HG02763 (cell line): ENCODE results near the gene SLC17A5.
"Not testable (repeated sequence)": the region's sequence is repeated elsewhere in the genome, so short reads cannot be mapped to it uniquely, and the experiment has no call there.

Source experiments
- ATAC-seq: cut with Tn5 transposase; IDR thresholded peaks from one replicate; pipeline ENCODE4 v1.9.1; 2021; ENCODE audit warnings: mild to moderate bottlenecking, moderate library complexity; ENCODE audit not compliant: unreplicated experiment

The SLC17A5 gene

DNA sequence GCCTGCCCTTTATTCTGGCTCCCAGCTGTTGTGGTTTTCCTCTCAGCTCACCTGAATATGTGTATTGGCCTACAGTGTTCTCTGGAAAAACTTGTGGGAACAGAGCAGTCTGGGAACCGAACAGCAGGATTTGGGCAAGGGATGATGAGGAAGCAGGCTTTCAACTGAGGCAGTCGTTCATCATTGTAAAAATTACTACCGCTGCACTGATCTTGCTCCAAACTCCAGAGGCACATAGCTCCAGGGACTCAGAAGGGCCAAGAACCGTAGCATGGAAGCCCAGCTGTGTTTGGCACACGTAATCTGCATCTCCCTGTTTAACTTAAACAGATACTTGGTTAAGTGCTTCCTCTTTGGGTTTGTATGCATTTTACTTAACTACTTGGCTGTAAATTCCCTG is 84.7 kb downstream of the SLC17A5 start:
- ATAC-seq: no peak

DNA sequence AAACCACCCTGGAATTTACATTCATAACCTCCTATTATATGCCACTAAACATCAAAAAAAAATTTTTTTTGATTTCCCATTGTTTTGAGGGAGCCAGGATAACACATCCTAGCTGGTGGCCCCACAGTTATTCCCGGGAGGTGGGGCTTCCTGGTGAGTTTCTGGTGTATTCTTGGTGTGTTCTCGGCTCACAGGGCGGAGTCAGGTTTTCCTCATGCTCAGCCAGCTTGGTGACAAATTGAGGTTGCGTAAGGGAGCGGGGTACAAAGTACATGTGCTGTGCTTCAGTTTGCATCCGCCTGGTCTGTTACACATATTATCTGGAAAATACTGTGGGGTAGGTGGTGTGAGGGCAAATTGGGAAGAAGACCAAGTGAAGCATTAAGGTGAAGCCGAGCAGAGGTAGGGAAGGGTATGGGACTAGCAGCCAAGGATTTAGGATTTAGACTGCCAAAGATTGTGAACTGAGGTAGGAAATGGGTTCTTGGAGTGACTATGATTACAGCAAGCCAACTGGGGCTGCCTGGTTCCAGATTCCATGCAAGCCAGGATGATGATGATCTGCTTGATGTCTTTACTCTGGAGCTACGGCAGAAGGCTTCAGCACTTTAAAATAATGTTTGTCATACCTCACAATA is 86.7 kb downstream of the SLC17A5 start:
- ATAC-seq: no peak

DNA sequence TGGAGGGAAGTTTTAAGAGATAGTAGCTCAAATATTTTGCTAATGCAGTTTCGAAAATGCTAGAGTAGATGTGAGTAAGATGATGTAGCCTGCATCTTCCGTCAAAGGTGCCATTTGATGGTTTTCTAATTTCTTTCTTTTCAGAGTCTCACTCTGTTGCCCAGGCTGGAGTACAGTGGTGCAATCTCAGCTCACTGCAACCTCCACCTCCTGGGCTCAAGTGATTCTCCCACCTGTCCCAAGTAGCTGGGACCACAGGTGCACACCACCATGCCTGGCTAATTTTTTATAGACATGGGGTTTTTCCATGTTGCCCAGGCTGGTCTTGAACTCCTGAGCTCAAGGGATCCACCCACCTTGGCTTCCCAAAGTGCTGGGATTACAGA is 87.3 kb downstream of the SLC17A5 start:
- not testable (repeated sequence) for ATAC-seq

DNA sequence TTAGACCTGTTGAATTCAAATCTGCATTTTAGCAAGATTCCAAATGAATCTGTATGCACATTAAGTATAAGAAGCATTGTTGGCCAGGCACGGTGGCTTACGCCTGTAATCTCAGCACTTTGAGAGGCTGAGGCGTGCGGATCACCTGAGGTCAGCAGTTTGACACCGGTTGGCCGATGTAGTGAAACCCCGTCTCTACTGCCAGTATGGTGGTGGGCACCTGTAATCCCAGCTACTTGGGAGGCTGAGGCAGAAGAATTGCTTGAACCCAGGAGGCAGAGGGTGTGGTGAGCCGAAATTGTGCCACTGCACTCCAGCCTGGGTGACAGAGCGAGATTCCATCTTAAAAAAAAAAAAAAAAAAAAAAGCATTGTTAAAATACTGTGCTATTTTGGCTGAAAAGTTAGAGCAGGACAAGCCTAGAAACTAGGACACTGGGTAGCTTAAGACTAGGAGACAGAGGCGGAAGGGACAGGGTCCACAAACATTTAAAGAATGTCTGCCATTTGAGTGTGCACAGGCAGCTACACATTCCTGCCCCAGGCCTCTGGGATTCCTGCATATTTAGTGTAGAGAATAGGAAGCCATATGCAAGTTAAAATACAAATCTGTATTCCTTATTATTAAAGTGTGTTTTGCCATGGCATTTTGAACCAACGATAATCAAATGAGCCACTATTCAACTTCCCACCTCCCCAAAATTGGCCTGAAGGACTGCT is 87.9 kb downstream of the SLC17A5 start:
- ATAC-seq: no peak

DNA sequence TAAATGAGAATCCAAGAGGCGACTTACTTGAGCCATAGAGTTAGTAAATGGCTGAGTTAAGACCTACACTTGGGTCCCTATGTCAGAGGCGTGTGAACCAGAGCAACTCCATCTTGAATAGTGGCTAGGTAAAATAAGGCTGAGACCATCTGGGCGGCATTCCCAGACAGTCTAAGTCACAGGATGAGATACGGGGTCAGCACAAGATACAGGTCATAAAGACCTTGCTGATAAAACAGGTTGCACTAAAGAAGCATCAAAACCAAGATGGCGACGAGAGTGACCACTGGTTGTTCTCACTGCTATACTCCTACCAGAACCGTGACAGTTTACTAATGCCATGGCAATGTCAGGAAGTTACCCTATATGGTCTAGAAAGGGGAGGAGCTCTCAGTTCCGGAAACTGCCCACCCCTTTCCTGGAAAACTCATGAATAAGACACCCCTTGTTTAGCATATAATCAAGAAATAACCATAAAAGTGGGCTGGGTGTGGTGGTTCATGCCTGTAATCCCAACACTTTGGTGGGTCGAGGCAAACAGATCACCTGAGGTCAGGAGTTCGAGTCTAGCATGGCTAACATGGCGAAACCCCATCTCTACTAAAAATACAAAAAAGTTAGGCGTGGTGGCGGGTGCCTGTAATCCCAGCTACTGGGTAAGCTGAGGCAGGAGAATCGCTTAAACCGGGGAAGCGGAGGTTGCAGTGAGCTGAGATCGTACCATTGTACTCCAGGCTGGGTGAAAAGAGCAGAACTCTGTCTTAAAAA is 89.0 kb downstream of the SLC17A5 start:
- no peak for ATAC-seq

DNA sequence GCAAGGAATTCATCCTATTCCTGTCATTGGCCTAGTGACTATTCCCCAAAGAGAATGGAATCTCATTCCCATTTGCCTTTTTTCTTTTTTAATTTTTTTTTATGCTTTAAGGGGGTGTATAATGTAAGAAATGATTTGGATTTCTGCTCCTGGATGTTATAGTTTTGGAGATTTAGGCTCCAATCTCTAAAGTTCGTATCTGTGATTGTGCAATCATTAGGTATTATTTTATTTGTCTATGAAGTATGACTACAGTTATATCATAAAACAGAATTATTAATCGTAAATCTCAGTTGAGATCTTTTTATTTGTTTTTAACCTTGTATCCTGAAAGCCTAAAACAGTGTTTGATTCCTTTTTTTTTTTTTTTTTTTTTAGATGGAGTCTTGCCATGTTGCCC is 91.2 kb downstream of the SLC17A5 start:
- no peak for ATAC-seq

DNA sequence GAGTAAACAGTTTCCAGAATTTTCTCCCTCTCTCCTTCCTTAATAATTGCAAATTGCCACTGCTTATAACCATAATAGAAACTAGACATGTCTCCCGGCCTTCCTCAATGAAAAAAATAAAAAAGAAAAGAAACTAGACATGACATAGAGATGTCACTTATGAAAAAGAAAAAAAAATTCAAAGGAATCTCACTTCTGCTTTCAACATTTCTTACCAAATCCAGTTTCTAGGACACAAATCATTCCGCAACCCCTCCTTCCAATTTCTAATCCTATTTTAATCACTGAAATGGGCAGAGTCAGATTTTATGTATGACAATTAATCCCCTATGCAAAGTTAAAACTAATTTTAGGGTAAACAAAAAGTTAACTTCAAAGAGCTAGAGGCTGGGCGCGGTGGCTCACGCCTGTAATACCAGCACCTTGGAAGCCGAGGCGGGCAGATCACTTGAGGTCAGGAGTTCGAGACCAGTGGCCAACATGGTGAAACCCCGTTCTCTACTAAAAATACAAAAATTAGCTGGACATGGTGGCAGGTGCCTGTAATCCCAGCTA is 92.9 kb downstream of the SLC17A5 start:
- peak; percentile 50 for ATAC-seq

DNA sequence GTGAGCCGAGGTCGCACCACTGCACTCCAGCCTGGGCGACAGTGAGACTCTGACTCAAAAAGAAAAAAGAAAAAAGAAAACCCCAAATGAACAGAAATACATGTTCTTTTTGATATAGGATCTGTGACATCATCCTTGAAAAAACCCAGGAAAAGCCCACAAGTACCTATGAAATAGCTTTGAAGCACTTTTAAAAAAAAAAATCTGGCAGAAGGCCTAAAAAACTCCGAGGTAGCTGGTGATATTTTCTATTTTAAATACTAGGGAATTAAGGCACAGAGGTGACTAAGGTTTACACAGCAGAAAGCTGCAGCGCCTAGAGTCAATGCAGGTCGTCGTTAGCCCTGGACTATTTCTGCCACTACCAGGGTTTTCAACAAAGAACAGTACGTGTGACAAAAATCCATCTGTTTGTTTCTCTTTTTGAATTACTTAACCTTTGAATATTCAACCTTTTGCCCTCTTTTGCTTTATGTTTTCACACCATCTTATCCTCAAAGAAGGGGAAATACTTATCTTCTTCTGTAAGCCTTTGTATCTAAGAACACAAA is 93.5 kb downstream of the SLC17A5 start:
- peak; percentile 23 for ATAC-seq

DNA sequence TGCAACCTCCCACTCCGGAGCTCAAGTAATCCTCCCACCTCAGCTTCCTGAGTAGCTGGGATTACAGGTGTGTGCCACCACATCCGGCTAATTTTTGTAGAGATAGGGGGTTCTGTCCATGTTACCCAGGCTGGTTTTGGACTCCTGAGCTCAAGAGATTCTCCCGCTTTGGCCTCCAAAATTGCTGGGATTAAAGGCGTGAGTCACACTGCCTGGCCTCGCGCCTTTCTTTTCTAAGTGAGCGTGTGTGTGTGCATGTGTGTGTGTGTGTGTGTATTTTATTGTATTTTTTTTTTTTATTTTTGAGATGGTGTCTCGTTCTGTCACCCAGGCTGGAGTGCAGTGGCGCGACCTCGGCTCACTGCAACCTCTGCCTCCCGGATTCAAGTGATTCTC is 94.4 kb downstream of the SLC17A5 start:
- not testable (repeated sequence) for ATAC-seq

DNA sequence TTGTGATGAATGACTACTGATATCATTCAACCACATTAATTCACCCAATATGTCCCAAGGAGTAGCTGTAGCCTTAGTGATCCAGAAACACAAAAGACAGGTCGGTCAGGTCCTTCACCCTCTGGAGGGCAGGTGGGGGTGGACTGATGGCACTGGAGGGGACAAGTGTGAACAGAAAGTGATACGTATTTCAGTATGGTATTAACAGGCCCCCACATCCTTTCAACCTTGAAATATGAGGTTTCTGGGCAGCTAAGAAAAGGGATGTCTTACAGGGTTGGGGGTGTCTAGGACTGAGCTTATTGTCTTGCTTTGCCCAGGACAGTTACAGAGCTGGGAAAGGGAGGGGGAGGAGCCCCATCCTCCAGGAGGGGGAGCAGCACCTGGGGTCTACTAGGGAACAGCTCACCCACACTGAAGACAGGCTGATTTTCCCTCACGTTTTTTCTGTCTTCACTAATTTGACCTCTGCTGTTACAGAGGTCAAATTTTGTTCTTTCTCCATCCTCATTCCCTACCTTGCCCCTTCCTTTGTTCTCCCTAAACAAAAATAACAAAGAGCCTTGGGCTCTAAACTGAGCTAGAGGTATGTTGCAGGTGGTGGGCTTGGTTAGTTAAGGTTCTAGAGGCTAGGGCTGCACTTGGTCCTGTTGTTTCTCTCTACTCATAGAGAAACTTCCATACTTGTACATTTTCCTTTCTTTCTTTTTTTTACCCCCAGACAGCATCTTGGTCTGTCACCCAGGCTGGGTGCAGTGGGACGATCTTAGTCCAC is 95.0 kb downstream of the SLC17A5 start:
- ATAC-seq: peak; percentile 42

DNA sequence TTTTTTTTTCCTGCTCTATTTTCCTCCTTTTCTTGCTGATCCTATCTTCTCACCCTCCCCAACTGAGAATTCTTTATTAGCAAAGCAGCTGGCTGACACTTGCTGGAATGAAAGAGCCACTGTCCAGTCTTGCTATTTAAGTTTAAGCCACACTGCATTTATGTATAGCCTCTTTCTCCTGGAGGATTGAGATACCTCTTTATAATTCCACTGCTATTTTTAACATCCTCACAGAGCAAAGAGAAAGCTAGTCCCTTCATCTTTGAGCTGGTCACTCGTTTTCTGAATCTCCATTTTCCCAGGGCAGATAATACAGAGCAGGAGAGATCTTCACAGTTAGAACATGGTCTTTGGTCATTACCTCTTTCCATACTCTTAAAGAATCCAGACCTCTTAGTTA is 97.0 kb downstream of the SLC17A5 start:
- ATAC-seq: no peak

DNA sequence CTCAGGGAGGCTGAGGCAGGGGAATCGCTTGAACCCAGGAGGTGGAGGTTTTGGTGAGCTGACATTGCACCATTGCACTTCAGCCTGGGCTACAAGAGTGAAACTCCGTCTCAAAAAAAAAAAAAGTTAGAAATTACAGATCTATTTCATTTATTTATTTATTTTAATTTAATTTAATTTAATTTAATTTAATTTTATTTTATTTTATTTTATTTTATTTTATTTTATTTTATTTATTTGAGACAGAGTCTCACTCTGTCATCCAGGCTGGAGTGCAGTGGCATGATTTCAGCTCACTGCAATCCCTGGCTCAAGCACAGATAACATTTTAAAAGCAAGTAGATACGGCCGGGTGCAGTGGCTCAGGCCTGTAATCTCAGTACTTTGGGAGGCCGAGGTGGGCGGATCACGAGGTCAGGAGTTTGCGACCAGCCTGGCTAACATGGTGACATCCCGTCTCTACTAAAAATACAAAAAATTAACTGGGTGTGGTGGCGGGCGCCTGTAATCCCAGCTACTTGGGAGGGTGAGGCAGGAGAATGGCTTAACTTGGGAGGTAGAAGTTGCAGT is 98.3 kb downstream of the SLC17A5 start:
- not testable (repeated sequence) for ATAC-seq

DNA sequence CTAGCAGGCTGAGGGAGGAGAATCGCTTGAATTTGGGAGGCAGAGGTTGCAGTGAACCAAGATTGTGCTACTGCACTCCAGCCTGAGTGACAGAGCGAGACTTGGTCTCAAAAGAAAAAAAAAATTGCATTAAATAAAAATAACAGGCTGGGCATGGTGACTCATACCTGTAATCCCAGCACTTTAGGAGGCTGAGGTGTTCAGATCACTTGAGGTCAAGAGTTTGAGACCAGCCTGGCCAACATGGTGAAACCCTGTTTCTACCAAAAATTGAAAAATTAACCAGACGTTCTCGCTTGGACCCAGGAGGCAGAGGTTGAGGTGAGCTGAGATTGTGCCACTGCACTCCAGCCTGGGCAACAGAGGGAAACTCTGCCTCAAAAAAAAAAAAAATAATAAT is 102.7 kb downstream of the SLC17A5 start:
- not testable (repeated sequence) for ATAC-seq

DNA sequence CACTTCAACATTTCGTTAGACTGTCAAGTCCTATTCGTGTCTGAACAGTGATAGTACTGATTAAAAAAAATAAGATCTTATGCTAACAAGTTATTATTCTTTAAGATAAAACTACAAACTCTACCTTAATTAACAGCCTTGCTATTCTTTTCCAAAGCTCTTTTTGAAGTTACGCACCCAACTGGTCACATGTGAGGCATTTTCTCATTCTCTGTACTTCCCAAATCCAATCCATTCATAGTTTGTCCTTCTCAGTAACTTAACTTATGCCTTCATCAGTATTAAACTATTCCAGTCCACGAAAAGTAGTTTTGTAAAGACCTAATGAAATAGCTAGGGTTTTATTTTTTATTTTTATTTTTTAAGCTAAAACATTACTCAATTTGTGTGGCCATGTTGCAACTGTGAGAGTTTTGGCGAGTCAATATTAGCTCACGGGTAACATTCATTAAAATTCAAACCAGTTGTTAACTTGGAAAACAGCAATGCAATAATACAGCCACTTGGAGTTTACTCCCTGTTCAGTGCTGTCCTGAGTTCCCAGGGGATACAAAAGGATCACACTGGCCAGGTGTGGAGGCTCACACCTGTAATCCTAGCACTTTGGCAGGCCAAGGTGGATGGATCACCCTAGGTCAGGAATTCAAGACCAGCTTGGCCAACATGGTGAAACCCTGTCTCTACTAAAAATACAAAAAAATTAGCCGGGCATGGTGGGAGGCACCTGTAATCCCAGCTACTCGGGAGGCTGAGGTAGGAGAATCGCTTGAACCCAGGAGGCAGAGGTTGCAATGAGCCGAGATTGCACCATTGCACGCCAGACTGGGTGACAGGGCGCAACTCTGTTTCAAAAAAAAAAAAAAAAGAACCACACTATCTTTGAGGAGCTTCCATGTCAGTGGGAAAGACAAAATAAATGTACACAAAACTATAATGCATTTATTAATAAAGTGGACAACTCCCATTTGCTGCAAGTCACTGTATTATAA is 105.0 kb downstream of the SLC17A5 start:
- no peak for ATAC-seq

DNA sequence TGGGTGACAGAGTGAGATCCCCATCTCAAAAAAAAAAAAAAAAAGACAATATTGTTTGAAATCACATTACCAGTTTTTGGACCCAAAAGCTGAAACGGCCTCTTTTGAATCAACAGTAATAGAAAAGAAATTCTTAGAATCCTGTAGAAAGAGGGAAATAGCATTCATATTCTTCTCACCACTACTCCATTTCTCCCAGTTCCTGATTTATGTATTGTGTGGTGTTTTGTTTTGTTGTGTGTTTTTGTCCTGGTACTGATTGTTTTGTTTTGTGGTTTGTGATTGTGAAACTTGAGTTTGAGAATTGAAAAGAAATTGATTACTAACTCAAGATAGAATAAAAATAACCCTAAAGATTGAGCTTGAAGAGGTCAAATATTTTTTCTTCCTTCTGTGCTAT is 106.8 kb downstream of the SLC17A5 start:
- ATAC-seq: no peak
